GM23248 (cell line): ENCODE data around the gene ACOT4.
"Not testable (repeated sequence)": the region's sequence is repeated elsewhere in the genome, so short reads cannot be mapped to it uniquely, and the experiment has no call there.

Experiments used
- EZH2 ChIP-seq: fragments of 200-600 bp; sonication (generic); IDR thresholded peaks from 2 replicates; pipeline ENCODE4 v1.6.1; 2018; ENCODE audit warnings: antibody characterized with exemption, mild to moderate bottlenecking; ENCODE audit not compliant: insufficient read depth, poor library complexity, severe bottlenecking
- EZH2phosphoT487 ChIP-seq: fragments of 200-600 bp; sonication (generic); IDR thresholded peaks from 2 replicates; pipeline ENCODE4 v1.6.1; 2018; ENCODE audit warnings: antibody characterized with exemption, moderate library complexity, mild to moderate bottlenecking, low read depth; ENCODE audit not compliant: insufficient read depth

DNA sequence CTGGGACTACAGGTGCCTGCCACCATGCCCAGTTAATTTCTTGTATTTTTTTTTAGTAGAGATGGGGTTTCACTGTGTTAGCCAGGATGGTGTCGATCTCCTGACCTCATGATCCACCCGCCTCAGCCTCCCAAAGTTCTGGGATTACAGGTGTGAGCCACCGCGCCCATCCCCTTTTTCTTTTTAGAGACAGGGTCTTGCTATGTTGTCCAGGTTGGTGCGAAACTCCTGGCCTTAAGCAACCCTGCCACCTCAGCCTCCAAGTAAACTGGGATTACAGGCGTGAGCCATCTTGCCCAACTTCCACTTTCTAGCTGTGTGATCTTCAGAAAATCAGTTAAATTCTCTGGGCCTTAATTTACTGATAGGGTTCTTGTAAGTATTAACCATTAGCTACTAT lies 24.7 kb upstream of the ACOT4 start:
- not testable (repeated sequence) for TF ChIP-seq EZH2, EZH2phosphoT487
